ENCODE measurements around the gene LRIG2.

GRCh38 chr1:113147073-113147625 lies 74.2 kb downstream of the LRIG2 start:
- TF ChIP-seq CTCF (IDR thresholded peaks at IDR 0.05 in 8 of 11, conservative IDR thresholded peaks at IDR 0.05 in 3 of 11) (no peak), POLR2AphosphoS5 (IDR thresholded peaks at IDR 0.05) (no peak), POLR2A (IDR thresholded peaks at IDR 0.05) (no peak)
